Loucy (cell line): Measurements from ENCODE around the gene DCXR.

Experiments used
- H2AFZ ChIP-seq: fragments of 200-600 bp; sonication (generic); 2 replicates; pipeline ENCODE4 v1.6.0; 2016; ENCODE audit warnings: antibody characterized with exemption, mild to moderate bottlenecking, low read length, moderate library complexity
- H3F3A ChIP-seq: fragments of 200-600 bp; 2 replicates; pipeline ENCODE4 v1.6.0; 2016; ENCODE audit warnings: antibody characterized with exemption, low read depth, mild to moderate bottlenecking
- H3K27me3 ChIP-seq: fragments of 200-600 bp; sonication (generic); 2 replicates; pipeline ENCODE4 v1.6.1; 2014; ENCODE audit warnings: low read length, mild to moderate bottlenecking; ENCODE audit not compliant: insufficient read depth, poor library complexity, severe bottlenecking
- H3K36me3 ChIP-seq: fragments of 200-600 bp; sonication (generic); 2 replicates; pipeline ENCODE4 v1.6.1; 2016; ENCODE audit warnings: low read length; ENCODE audit not compliant: insufficient read depth
- H3K4me1 ChIP-seq: fragments of 200-600 bp; sonication (generic); 2 replicates; pipeline ENCODE4 v1.5.1; 2014; ENCODE audit warnings: low read length, mild to moderate bottlenecking; ENCODE audit not compliant: insufficient read depth, poor library complexity, severe bottlenecking
- H3K4me2 ChIP-seq: fragments of 200-600 bp; sonication (generic); 2 replicates; pipeline ENCODE4 v1.6.0; 2014; ENCODE audit warnings: antibody characterized with exemption, low read length, low read depth, mild to moderate bottlenecking; ENCODE audit not compliant: poor library complexity, severe bottlenecking
- H3K4me3 ChIP-seq: fragments of 200-600 bp; sonication (generic); 2 replicates; pipeline ENCODE4 v1.5.1; 2014; ENCODE audit warnings: low read length, mild to moderate bottlenecking, mixed read lengths; ENCODE audit not compliant: poor library complexity, severe bottlenecking
- H3K79me2 ChIP-seq: fragments of 200-600 bp; sonication (generic); 2 replicates; pipeline ENCODE4 v1.6.1; 2014; ENCODE audit warnings: low read length; ENCODE audit not compliant: insufficient read depth
- H3K9ac ChIP-seq: fragments of 200-600 bp; sonication (generic); 2 replicates; pipeline ENCODE4 v1.6.0; 2014; ENCODE audit warnings: mild to moderate bottlenecking, low read depth, low read length, moderate library complexity; ENCODE audit not compliant: poor library complexity, severe bottlenecking
- H3K9me2 ChIP-seq: fragments of 200-600 bp; sonication (generic); replicated peaks from 2 replicates; pipeline ENCODE4 v1.6.1; 2016; ENCODE audit warnings: low read depth, low read length, mixed read lengths
- H3K9me3 ChIP-seq: fragments of 200-600 bp; sonication (generic); 2 replicates; pipeline ENCODE4 v1.6.1; 2014; ENCODE audit warnings: mild to moderate bottlenecking, antibody characterized with exemption, low read length, low read depth; ENCODE audit not compliant: insufficient read depth
- H4K20me1 ChIP-seq: fragments of 200-600 bp; sonication (generic); 2 replicates; pipeline ENCODE4 v1.6.0; 2014; ENCODE audit warnings: antibody characterized with exemption, low read length, mild to moderate bottlenecking; ENCODE audit not compliant: insufficient read depth, poor library complexity, severe bottlenecking
- EZH2phosphoT487 ChIP-seq: fragments of 200-600 bp; IDR thresholded peaks from 2 replicates; pipeline ENCODE4 v1.6.1; 2018; ENCODE audit warnings: antibody characterized with exemption, mild to moderate bottlenecking, moderate library complexity, borderline replicate concordance
- TF ChIP-seq, protein P1 (sequence below): fragments of 200-600 bp; sonication (generic); conservative IDR thresholded peaks from 2 replicates; pipeline ENCODE4 v1.5.1; 2014; ENCODE audit warnings: mild to moderate bottlenecking, antibody characterized with exemption, low read length

DCXR gene

DNA sequence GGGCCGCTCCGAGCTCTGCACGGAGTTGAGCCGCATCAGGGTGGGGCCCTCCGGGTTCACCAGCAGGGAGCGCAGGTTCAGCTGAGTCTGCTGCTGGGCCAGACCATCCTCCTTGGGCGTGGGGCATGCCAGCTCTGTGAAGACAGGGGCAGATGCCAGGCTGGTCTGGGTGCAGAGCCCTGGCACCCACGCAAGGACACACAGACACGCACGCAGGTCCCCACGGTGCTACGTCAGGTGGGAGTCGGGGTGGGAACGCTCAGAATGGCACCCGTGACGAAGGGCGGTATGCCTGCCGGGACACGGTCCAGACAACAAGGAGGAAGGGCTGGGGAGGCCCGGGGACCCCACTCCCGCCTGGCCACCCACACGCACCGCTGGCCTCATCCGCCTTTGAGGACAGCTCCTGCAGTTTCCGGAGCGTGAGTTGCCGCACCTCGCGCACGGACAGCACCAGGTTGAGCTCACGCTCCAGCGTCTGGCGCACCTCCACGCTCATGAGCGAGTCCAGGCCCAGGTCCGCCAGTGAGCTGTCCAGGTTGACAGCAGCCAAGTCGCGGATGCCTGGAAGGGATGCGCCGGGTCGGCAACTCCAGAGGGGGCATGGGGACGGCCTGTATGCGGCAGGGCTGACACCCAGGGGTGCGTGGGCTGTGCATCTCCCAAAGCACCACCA, 43.4 kb upstream of the DCXR start:
- H3K36me3 ChIP-seq: peaks cover 72% of the 10 kb centered on the region; the same call in 1 of the 2 replicates
- no peaks in the 10 kb centered on the region for H3K4me1 ChIP-seq
- no peak overlapping the region for H3K4me3 ChIP-seq
- H3K9me3 ChIP-seq: no peaks in the 10 kb centered on the region
- no peaks in the 10 kb centered on the region for H3K79me2 ChIP-seq
- H4K20me1 ChIP-seq: peaks cover 7% of the 10 kb centered on the region
- H3K27me3 ChIP-seq: no peaks in the 10 kb centered on the region
- H2AFZ ChIP-seq: no peak overlapping the region
- no peak overlapping the region for H3K4me2 ChIP-seq
- no peaks in the 10 kb centered on the region for H3K9me2 ChIP-seq
- H3F3A ChIP-seq: no peaks in the 10 kb centered on the region
- H3K9ac ChIP-seq: no peak overlapping the region
- TF ChIP-seq, protein P1, sequence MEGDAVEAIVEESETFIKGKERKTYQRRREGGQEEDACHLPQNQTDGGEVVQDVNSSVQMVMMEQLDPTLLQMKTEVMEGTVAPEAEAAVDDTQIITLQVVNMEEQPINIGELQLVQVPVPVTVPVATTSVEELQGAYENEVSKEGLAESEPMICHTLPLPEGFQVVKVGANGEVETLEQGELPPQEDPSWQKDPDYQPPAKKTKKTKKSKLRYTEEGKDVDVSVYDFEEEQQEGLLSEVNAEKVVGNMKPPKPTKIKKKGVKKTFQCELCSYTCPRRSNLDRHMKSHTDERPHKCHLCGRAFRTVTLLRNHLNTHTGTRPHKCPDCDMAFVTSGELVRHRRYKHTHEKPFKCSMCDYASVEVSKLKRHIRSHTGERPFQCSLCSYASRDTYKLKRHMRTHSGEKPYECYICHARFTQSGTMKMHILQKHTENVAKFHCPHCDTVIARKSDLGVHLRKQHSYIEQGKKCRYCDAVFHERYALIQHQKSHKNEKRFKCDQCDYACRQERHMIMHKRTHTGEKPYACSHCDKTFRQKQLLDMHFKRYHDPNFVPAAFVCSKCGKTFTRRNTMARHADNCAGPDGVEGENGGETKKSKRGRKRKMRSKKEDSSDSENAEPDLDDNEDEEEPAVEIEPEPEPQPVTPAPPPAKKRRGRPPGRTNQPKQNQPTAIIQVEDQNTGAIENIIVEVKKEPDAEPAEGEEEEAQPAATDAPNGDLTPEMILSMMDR: no peak
- TF ChIP-seq EZH2phosphoT487: no peak

DNA sequence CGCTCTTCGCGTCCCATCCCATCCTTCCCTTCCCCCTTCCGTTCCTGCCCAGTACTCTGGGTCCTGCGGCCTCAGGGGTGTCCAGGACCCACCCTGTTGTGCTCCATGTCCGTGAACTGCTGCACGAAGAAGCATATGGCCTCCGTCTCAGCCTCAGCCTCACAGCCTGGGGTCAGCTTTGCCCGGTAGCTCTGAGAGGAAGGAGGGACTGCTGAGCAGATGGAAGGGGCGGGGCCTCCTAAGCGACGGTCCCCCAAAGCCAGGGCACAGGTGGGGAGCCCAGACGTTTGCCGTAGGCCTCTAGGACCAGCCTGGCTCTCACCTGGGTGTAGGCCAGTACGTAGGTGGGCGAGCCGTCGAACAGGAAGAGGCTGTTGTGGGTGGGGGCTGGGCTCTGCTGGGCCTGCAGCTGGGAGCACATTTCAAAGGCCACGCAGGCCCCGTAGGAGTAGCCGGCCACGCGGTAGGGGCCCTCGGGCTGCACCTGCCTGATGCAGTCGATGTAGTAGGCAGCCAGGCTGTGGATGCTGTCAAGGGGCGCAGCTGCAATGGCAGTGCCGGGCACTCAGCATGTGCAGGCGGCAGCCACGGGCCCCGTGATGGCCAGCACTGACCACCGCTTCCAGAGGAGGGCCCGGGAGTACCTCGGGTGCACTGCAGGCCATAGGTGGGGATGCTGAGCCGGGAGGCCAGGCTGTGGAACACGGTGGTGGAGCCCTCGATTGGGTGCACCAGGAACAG, 42.7 kb upstream of the DCXR start:
- no peak overlapping the region for H3K4me3 ChIP-seq
- TF ChIP-seq, protein P1: no peak
- TF ChIP-seq EZH2phosphoT487: no peak
- H3K4me1 ChIP-seq: no peaks in the 10 kb centered on the region
- no peaks in the 10 kb centered on the region for H3F3A ChIP-seq
- H3K9ac ChIP-seq: no peak overlapping the region
- H3K79me2 ChIP-seq: no peaks in the 10 kb centered on the region
- no peaks in the 10 kb centered on the region for H3K9me2 ChIP-seq
- H3K4me2 ChIP-seq: no peak overlapping the region
- H3K27me3 ChIP-seq: no peaks in the 10 kb centered on the region
- H4K20me1 ChIP-seq: peaks cover 4% of the 10 kb centered on the region
- H3K9me3 ChIP-seq: no peaks in the 10 kb centered on the region
- H2AFZ ChIP-seq: no peak overlapping the region
- peaks cover 65% of the 10 kb centered on the region; the same call in 1 of the 2 replicates for H3K36me3 ChIP-seq

DNA sequence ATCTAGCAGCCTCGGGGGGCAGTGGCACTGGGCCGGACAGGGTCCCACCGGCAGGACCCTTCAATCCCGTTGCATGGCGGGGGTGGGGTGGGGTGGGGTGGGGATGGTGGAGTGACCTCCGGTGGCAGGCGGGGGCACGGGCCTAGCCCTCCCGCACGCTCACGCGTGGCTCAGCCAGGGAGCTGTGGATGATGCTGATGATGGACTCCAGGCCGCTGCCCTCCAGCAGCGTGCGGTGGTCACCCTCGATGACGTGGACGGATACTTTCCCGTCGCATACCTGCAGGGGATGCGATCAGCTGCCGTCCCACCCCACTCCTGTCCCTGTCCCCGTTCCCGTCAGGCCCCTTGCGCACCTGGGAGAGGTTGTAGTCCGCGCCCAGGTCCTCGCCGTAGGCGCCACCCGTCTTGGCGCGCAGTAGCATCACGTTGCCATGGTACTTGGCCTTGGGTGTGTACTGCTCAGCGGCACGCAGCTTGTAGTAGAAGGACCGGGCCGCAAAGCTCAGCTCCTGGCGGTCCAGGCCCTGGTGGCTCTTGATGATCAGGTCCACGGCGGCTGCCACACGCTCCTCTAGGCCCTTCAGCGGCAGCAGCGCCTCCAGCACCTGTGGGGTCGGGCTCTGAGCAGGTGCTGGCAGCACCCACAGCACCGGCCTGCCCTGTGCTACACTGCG, 41.6 kb upstream of the DCXR start:
- Histone ChIP-seq H3K36me3 (peaks cover 54% of the 10 kb centered on the region; the same call in 1 of the 2 replicates), H3K9me3 (no peaks in the 10 kb centered on the region), H3K4me2 (no peak overlapping the region), H3K9ac (no peak overlapping the region), H3K9me2 (no peaks in the 10 kb centered on the region), H3K4me3 (no peak overlapping the region), H3K27me3 (no peaks in the 10 kb centered on the region), H2AFZ (no peak overlapping the region), H3K4me1 (no peaks in the 10 kb centered on the region), H4K20me1 (no peaks in the 10 kb centered on the region), H3K79me2 (no peaks in the 10 kb centered on the region), H3F3A (no peaks in the 10 kb centered on the region)
- no peak for TF ChIP-seq EZH2phosphoT487
